ENCODE measurements around the gene MXRA7.
A peak's percentile ranks its signal among the peaks of the same experiment; 100 is the strongest.
"Not testable (repeated sequence)": the region's sequence is repeated elsewhere in the genome, so short reads cannot be mapped to it uniquely, and the experiment has no call there.

MXRA7 gene

GRCh38 chr17:76714822-76715495, 4.2 kb upstream of the MXRA7 start:
- DNase-seq, result peak; percentile 63

GRCh38 chr17:76714336-76714735, 3.6 kb upstream of the MXRA7 start:
- no peak for DNase-seq

- no peak for DNase-seq
These were observed 3.0 kb upstream of the MXRA7 start for GRCh38 chr17:76713765-76714164.

- not testable (repeated sequence) for DNase-seq
These were observed 1.6 kb upstream of the MXRA7 start for GRCh38 chr17:76712321-76712720.

GRCh38 chr17:76709951-76710862, 558 bp downstream of the MXRA7 start:
- not testable (repeated sequence) for DNase-seq

- no peak for DNase-seq
These were observed 1.5 kb downstream of the MXRA7 start for GRCh38 chr17:76709077-76709950.

- no peak for DNase-seq
These were observed 2.6 kb downstream of the MXRA7 start for GRCh38 chr17:76707985-76708807.

GRCh38 chr17:76706817-76707216, 3.9 kb downstream of the MXRA7 start:
- no peak for DNase-seq

GRCh38 chr17:76704805-76705204, 6.0 kb downstream of the MXRA7 start:
- no peak for DNase-seq

- no peak for DNase-seq
These were observed 7.7 kb downstream of the MXRA7 start for GRCh38 chr17:76702941-76703637.

GRCh38 chr17:76702076-76702475, 8.7 kb downstream of the MXRA7 start:
- DNase-seq, result no peak

GRCh38 chr17:76701471-76701967, 9.2 kb downstream of the MXRA7 start:
- no peak for DNase-seq

GRCh38 chr17:76700617-76701470, 9.9 kb downstream of the MXRA7 start:
- DNase-seq, result no peak

GRCh38 chr17:76700270-76700616, 10.5 kb downstream of the MXRA7 start:
- DNase-seq, result no peak

GRCh38 chr17:76698466-76698977, 12.2 kb downstream of the MXRA7 start:
- DNase-seq, result not testable (repeated sequence)

GRCh38 chr17:76697702-76698465, 12.9 kb downstream of the MXRA7 start:
- DNase-seq, result no peak

- DNase-seq, result no peak
These were observed 13.7 kb downstream of the MXRA7 start for GRCh38 chr17:76696763-76697701.
